Common myeloid progenitor, CD34-positive (primary cell): ENCODE results near the gene TMEM117.
A peak's percentile ranks its signal among the peaks of the same experiment; 100 is the strongest.
"Not testable (repeated sequence)": the region's sequence is repeated elsewhere in the genome, so short reads cannot be mapped to it uniquely, and the experiment has no call there.

Experiments
- CTCF ChIA-PET: fragments of 350-600 bp; sonication (Branson Sonifier 250); formaldehyde crosslinking; loops from one replicate; lab custom pipeline; 2021; ENCODE audit warnings: antibody characterized with exemption; lab: Charles Lee
- POLR2A ChIA-PET: fragments of 350-600 bp; sonication (Branson Sonifier 250); formaldehyde crosslinking; loops from one replicate; lab custom pipeline; 2021; ENCODE audit warnings: antibody characterized with exemption; lab: Charles Lee
- DNase-seq, 3 donors: peaks; one replicate each; pipeline versions ENCODE4 v3.0.0 to v3.0.0-alpha.2; 2013
- H3K27ac ChIP-seq, 2 experiments: 1 replicate in 1 of 2; 2 replicates in 1 of 2; pipeline ENCODE4 v1.7.0; 2013; ENCODE audit warnings: inconsistent platforms in 2 of 2, low read length in 2 of 2, mild to moderate bottlenecking in 2 of 2, low read depth in 1 of 2, moderate library complexity in 1 of 2; ENCODE audit not compliant: severe bottlenecking in 2 of 2, insufficient read depth in 1 of 2, poor library complexity in 1 of 2
- H3K27me3 ChIP-seq, 5 experiments: replicated peaks in 2 of 5; 1 replicate in 3 of 5; 2 replicates in 2 of 5; pipeline versions ENCODE4 v1.6.1 to v1.7.0; 2013; ENCODE audit warnings: low read length in 4 of 5, mild to moderate bottlenecking in 2 of 5, moderate library complexity in 2 of 5, inconsistent platforms in 1 of 5; ENCODE audit not compliant: insufficient read depth in 5 of 5, control insufficient read depth in 4 of 5
- H3K36me3 ChIP-seq, 4 experiments: 1 replicate in 2 of 4; 2 replicates in 2 of 4; pipeline versions ENCODE4 v1.6.1 to v1.7.0; 2013; ENCODE audit warnings: low read length in 3 of 4, control low read depth in 1 of 4, mild to moderate bottlenecking in 1 of 4; ENCODE audit not compliant: control insufficient read depth in 4 of 4, insufficient read depth in 4 of 4
- H3K4me1 ChIP-seq, 4 experiments: 1 replicate in 3 of 4; 2 replicates in 1 of 4; pipeline versions ENCODE4 v1.6.1 to v1.7.1; 2013; ENCODE audit warnings: low read length in 3 of 4, mild to moderate bottlenecking in 3 of 4, control low read depth in 1 of 4, inconsistent platforms in 1 of 4, moderate library complexity in 1 of 4; ENCODE audit not compliant: control insufficient read depth in 4 of 4, insufficient read depth in 4 of 4; ENCODE audit errors: control extremely low read depth in 1 of 4
- H3K4me3 ChIP-seq, 7 experiments: 1 replicate in 4 of 7; 2 replicates in 3 of 7; pipeline versions ENCODE4 v1.5.1 to v1.7.0; 2013; ENCODE audit warnings: mild to moderate bottlenecking in 7 of 7, low read length in 6 of 7, moderate library complexity in 6 of 7, inconsistent platforms in 2 of 7, low read depth in 2 of 7, control low read depth in 1 of 7; ENCODE audit not compliant: insufficient read depth in 4 of 7, control insufficient read depth in 1 of 7; ENCODE audit errors: extremely low read depth in 1 of 7
- H3K9me3 ChIP-seq, 5 experiments: 1 replicate in 4 of 5; 2 replicates in 1 of 5; pipeline versions ENCODE4 v1.6.1 to v1.7.1; 2013; ENCODE audit warnings: low read length in 4 of 5, mild to moderate bottlenecking in 2 of 5, inconsistent platforms in 1 of 5, low read depth in 1 of 5, moderate library complexity in 1 of 5; ENCODE audit not compliant: control insufficient read depth in 4 of 5, insufficient read depth in 2 of 5; ENCODE audit errors: control extremely low read depth in 1 of 5
- WGBS: methylation state at CpG from one replicate; pipeline ENCODE4 v1.1.5; 2013; ENCODE audit not compliant: insufficient coverage; 5-methylcytosine and 5-hydroxymethylcytosine counted together

The TMEM117 gene

DNA sequence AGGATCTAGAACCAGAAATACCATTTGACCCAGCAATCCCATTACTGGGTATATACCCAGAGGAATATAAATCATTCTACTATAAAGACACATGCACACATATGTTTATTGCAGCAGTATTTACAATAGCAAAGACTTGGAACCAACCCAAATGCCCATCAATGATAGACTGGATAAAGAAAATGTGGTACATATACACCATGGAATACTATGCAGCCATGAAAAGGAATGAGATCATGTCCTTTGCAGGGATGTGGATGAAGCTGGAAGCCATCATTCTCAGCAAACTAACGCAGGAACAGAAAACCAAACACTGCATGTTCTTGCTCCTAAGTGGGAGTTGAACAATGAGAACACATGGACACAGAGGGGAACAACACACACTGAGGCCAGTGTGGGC lies 414.6 kb downstream of the TMEM117 start:
- H3K4me1 ChIP-seq, H3K4me3 ChIP-seq, H3K27ac ChIP-seq, CTCF ChIA-PET, DNase-seq, H3K27me3 ChIP-seq, POLR2A ChIA-PET, H3K9me3 ChIP-seq, H3K36me3 ChIP-seq: not testable (repeated sequence)
- WGBS, result 100% methylated on average over 1 of the region's 1 CpG

- WGBS, result 92% methylated on average over 2 of the region's 2 CpGs
- DNase-seq, result no peak
- Histone ChIP-seq H3K27ac (no peak overlapping the region), H3K4me3 (no peak overlapping the region), H3K36me3 (no peaks in the 10 kb centered on the region), H3K4me1 (no peaks in the 10 kb centered on the region), H3K27me3 (no peaks in the 10 kb centered on the region), H3K9me3 (peaks cover 0 to 4% (median 0%) of the 10 kb centered on the region in 5 experiments)
- ChIA-PET CTCF (no interaction called here), POLR2A (no interaction called here)
Measured at GRCh38 chr12:44253338-44253856, 417.5 kb downstream of the TMEM117 start.

DNA sequence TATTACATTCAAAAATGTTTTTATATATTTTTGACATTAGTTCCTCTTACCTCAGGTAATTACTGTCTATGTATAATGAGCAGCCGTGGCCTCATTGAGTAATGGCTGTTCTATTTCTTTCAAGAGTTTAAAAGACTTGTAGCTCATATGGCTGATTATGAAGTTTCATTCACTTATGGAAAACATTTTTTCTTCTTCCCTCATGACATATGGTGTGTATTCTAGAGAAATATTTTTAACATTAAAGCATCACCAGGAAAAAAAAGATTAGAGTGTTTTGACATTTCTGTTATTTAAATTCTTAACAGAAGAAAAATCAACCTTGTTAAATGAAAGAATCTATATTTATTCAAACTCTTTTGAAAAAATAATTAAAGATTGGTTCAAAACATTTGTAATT lies 422.4 kb downstream of the TMEM117 start:
- no peaks in the 10 kb centered on the region for H3K36me3 ChIP-seq
- no peaks in the 10 kb centered on the region for H3K27me3 ChIP-seq
- H3K27ac ChIP-seq, result no peak overlapping the region
- H3K9me3 ChIP-seq, result peaks cover 0 to 6% (median 0%) of the 10 kb centered on the region in 5 experiments
- H3K4me1 ChIP-seq, result no peaks in the 10 kb centered on the region
- WGBS, result no CpG with 5 or more reads among the region's 1 CpG
- DNase-seq, result no peak
- no peak overlapping the region for H3K4me3 ChIP-seq
- ChIA-PET CTCF (interaction anchor here (0.8 kb wide), 1 partner anchor 143 kb away, joined by 3 read pairs; no protein-coding TSS in a partner anchor), POLR2A (no interaction called here)

- Histone ChIP-seq H3K27me3 (no peaks in the 10 kb centered on the region), H3K27ac (no peak overlapping the region), H3K4me3 (no peak overlapping the region), H3K4me1 (no peaks in the 10 kb centered on the region), H3K9me3 (peaks cover 0 to 6% (median 0%) of the 10 kb centered on the region in 5 experiments), H3K36me3 (no peaks in the 10 kb centered on the region)
- DNase-seq, result no peak
- ChIA-PET CTCF (no interaction called here), POLR2A (no interaction called here)
- WGBS, result 94% methylated on average over 4 of the region's 6 CpGs
Measured at GRCh38 chr12:44259890-44260289, 424.0 kb downstream of the TMEM117 start.

GRCh38 chr12:44260581-44260980 lies 424.7 kb downstream of the TMEM117 start:
- no peak for DNase-seq
- Histone ChIP-seq H3K36me3 (no peaks in the 10 kb centered on the region), H3K4me1 (no peaks in the 10 kb centered on the region), H3K9me3 (peaks cover 0 to 6% (median 0%) of the 10 kb centered on the region in 5 experiments), H3K27ac (no peak overlapping the region), H3K4me3 (no peak overlapping the region), H3K27me3 (no peaks in the 10 kb centered on the region)
- WGBS, result no CpG with 5 or more reads among the region's 1 CpG
- CTCF ChIA-PET, result no interaction called here
- POLR2A ChIA-PET, result no interaction called here

GRCh38 chr12:44285321-44285960 lies 449.6 kb downstream of the TMEM117 start:
- ChIA-PET CTCF (no interaction called here), POLR2A (no interaction called here)
- WGBS, result 6% methylated on average over 2 of the region's 3 CpGs
- H3K9me3 ChIP-seq, result peaks cover 0 to 2% (median 0%) of the 10 kb centered on the region in 5 experiments
- H3K4me3 ChIP-seq, result no peak overlapping the region
- peaks cover 0 to 37% (median 4%) of the 10 kb centered on the region in 5 experiments for H3K27me3 ChIP-seq
- DNase-seq, result peak in 2 of 3 donors; percentile 6 to 10
- H3K27ac ChIP-seq, result no peak overlapping the region
- no peaks in the 10 kb centered on the region for H3K36me3 ChIP-seq
- peaks cover 0 to 11% (median 7%) of the 10 kb centered on the region in 4 experiments for H3K4me1 ChIP-seq

- Histone ChIP-seq H3K27ac (no peak overlapping the region), H3K36me3 (no peaks in the 10 kb centered on the region), H3K4me1 (peaks cover 0 to 11% (median 7%) of the 10 kb centered on the region in 4 experiments), H3K4me3 (no peak overlapping the region), H3K27me3 (peaks cover 0 to 39% (median 4%) of the 10 kb centered on the region in 5 experiments), H3K9me3 (peaks cover 0 to 7% (median 0%) of the 10 kb centered on the region in 5 experiments)
- ChIA-PET POLR2A (no interaction called here), CTCF (no interaction called here)
- DNase-seq, result peak; percentile 19 to 79 (median 68)
- no CpG with 5 or more reads among the region's 2 CpGs for whole genome bisulfite sequencing
Measured at GRCh38 chr12:44286336-44286735, 450.5 kb downstream of the TMEM117 start.
